UCSD-AML1 (cell line): Measurements from ENCODE around the gene HEXB.

Source experiments
- DNase-seq: peaks from one replicate; lab custom pipeline; 2025; ENCODE audit not compliant: unreplicated experiment; lab: John Stamatoyannopoulos, UW

The HEXB gene

GRCh38 chr5:74684900-74685851 lies at the start of gene HEXB:
Gene HEXB (plus strand): TSS chr5:74685233. CDS start chr5:74685261, 28 bp downstream.
- DNase-seq = peak; percentile 83

DNA sequence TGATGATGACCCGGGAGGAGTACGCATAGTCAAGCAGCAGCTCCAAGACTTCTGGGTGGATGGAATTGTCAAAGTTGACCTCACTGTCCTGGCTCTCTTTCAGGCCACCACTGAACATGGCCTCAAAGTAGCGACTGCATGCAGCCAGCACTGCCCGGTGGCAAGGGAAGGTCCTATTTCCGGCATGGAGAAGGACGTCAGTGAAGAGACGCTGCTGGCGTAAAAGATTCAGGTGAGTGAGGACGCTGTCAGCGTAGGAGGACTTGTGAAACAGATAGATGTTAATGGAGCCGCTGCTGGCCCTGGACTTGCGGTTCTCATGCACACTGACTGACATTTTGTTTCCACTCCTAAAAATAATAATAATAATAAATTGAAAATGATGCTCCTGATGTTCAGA lies 48.9 kb upstream of the HEXB start:
- no peak for DNase-seq

GRCh38 chr5:74636552-74636951 lies 48.5 kb upstream of the HEXB start:
- no peak for DNase-seq

DNA sequence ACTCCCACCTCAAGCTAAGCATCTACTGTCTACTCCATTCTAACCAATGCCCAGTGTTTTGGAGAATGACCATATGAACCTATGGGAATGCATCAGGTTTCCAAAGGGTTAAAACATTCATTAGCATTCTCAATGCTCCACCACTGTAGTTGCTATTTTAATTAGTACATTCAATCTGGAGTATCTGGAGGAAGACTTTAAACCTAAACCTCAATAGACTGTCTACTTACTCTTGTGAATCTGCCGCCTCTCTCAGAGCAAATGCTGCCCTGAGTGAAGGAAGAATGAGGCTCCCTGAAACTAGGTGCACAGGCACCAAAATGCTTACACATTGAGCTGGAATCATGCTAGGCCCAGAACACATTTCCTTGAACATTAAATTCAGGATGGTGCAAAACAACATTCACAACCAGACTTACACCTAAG lies 46.5 kb upstream of the HEXB start:
- no peak for DNase-seq

- DNase-seq = no peak
These were observed 45.8 kb upstream of the HEXB start for GRCh38 chr5:74638970-74639806.

DNA sequence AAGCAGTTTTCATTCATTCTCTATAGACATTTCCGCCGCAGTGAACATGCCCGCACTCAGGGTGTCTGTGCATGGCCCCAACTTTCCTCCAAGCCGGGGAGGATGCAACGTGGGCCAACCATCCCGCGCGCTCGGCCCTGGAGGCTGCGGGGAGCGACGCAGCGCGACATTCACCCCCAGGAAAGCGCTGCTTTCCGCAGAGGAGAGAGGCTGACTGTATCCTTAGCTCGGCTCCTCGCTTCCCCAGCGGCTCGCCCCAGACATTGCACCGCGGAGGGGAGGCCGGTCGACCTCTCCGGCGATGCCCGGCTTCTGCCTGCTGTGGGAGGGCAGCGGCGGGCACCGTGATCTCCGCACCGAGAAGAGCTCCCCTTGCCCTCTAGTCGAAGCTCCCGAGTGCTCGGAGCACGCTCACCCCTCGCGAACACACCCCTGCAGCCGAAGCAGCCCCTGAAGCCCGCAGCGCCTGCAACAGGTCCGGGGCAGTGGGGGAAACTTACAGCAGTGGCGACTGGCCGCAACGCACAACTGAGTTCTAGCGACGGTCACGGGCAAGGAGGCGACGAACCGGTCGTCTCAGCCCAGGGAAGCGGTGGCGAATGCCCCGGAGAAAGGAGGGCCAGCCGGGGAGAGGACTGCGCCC lies 45.1 kb upstream of the HEXB start:
- peak; percentile 70 for DNase-seq

- DNase-seq = peak; percentile 96
These were observed 44.5 kb upstream of the HEXB start, which contains the start of gene ENC1 for GRCh38 chr5:74640450-74640953. Gene ENC1 (minus strand): TSS chr5:74640728. CDS start chr5:74636485, 4,243 bp downstream.

- DNase-seq = peak; percentile 80
These were observed 43.9 kb upstream of the HEXB start for GRCh38 chr5:74640954-74641734.

DNA sequence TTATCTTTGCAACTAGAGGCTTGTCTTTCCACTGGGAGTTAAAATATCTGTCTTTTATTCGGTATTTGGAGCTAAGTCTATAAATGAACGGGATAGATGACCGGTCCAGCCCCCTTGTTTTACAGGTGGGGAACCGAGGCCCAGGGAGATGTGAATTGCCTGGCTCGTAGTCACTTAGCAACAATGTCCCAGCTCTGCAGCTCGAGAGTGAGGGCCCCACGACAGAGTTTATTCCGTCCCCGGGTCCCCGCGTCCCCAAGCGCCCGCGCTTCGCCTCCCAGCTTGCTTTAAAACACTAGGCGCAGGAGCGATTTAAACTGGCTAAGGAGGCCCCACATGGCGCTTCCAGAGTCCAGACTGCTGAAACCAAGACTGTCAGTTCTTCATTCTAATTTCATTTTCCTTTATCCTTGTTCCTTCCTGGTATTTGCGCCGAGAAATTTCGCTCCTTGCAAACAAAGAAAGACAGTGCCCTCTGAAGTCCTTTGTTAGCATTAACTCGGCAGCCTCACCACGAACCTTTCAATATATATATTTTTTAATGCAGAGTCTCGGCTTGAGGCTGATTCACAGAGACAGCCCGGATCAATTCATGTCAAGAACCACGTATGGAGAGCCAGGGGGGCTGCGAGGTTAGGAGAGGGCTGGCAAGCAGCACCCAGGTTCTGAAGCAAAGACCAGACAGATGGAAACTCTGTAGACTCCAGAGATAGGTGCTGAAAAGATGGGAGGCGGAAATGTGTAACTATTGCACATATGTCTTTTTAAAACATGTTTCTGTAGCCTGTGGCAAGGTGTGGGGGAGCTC lies 43.1 kb upstream of the HEXB start:
- peak; percentile 56 for DNase-seq

DNA sequence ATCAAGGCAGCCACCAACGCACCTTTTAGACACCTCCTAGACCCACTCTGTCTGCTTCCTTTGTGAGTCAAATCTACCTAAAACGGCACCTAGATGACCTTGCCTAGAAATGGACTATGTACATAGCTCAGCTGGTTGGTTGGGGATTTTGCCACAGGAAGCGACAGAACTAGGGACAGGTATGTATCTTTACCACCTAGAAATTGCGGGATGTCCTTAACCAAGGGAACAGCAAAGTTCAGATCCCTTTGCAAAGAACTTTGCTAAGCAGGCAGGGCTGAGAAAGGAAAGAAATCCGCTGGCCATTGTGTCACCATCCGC lies 42.5 kb upstream of the HEXB start:
- DNase-seq = no peak

- DNase-seq = no peak
These were observed 41.9 kb upstream of the HEXB start for GRCh38 chr5:74643111-74643562.

GRCh38 chr5:74647096-74647495 lies 37.9 kb upstream of the HEXB start:
- no peak for DNase-seq

DNA sequence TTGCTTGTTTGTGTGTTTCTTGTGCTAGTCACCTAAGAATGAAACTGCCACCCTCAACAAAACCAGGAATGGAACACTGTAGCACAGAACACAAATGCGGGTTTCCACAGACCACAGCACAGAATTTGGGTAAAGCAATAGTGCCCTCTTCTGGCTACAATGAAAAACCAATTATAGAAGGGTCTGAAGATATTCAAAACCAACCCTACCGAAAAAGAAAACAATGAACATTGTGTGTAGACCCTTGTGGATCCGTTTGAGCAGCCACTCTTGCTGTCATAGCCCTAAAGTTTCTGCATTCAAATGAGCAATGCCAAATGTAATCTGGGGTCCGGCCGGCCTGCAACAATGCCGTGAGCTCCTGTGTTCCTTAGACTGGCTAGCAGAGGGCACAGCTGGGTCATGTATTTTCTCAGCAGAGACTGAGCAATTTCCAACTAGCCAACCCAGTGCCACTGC lies 36.2 kb upstream of the HEXB start:
- DNase-seq = peak; percentile 25

DNA sequence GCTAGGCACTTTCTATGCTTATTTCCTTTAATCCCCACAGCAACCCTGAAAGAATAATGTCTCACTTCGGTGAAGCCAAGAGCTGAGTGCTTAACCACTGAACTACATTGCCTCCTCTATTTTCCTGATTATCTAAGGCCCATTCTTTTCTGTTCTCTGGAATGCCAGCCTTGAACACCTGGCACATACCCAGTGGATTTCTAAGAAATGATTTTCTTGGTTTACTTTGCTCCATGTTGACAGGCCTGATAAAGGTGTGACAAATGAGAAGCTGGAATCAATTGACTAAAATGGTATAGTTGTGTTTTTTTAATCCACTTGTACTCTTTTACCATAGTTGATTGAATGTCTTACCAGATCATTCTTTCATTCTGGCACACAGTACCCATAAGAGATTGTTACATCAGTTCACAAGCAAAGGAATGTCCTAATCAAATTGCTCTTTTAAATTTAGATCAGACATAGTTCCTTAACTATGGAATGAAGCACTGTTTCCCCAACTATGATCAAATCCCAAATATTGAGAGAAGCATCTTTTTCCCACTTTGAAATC lies 35.5 kb upstream of the HEXB start:
- DNase-seq = no peak

DNA sequence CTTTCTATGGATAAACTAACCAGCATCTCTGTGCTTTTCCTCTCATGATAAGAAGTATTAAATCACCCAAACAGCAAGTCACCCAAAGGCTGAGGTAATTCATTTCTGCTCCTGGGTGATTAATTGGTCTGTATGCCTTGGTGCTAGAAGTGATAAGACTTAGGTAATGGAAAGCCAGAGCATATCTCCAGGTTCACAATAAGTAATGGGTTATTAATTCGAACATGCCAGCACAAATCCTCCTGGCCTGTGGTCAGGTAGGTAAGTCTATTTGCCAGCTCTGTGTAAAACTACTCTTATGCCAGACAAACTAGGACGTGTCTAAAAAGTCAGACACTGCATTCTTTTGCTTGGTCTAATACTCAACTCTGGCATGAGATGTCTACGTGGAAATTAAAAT lies 33.3 kb upstream of the HEXB start:
- no peak for DNase-seq

- DNase-seq = no peak
These were observed 32.5 kb upstream of the HEXB start for GRCh38 chr5:74652576-74652975.

DNA sequence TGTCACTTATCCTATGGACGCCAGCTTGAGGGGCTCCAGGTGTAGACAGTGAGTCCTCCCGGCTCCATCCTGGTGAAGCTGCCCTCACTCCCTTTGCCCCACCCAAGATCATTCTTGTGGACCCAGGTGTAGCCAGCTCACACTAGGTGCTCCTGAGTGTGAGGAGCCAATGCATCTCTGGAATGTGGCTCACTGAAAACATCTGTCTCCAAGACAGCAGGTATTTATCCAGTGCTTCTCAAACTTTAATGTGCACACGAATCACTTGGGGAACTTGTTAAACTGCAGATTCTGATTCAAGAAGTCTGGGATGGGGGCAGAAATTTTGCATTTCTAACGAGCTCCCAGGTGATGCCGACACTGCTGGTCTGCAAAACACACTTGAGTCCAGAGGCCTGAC lies 31.0 kb upstream of the HEXB start:
- no peak for DNase-seq

DNA sequence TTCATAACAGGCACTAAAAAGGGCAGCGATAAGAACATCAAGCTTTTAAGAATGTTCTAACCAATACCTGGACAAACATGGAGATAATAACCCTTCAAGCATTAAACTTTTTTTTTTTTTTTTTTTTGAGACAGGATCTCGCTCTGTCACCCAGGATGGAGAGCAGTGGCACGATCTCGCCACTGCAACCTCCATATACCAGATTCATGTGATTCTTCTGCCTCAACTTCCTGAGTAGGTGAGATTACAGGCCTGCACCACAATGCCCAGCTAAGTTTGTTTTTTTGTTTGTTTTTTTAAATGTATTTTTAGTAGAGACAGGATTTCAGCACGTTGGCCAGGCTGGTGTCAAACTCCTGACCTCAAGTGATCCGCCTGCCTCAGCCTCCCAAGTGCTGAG lies 29.8 kb upstream of the HEXB start:
- DNase-seq = no peak

DNA sequence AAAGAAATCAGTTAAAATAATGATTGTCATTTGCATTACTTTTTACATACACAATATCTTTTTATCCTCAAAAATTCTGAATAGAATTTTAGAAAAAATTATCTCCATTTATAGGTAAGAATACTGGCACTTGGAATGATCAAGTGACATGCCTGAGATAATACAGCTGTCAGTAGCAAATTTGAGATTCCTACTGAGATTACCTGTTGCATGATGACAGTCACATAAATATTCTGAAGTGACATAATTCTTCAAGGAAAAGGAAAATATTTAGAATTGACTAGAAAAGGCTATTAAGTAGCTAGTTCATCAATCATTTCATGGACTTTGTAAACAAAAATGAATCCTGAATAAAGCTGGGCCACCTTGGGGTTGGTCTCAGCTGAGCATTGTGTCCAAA lies 29.3 kb upstream of the HEXB start:
- no peak for DNase-seq
